22Rv1 (cell line): ENCODE data around the gene SCARF2.

ENCODE experiments used
- H3K27ac ChIP-seq: fragments of 450-650 bp; 2 replicates; pipeline ENCODE4 v1.5.1; 2017
- ZFX ChIP-seq: fragments of 450-650 bp; IDR thresholded peaks from 2 replicates; pipeline ENCODE4 v1.6.1; 2017; ENCODE audit warnings: antibody characterized with exemption, borderline replicate concordance
- TF ChIP-seq, protein P1 (sequence below): fragments of 450-650 bp; IDR thresholded peaks from 2 replicates; pipeline ENCODE4 v1.5.1; 2017; ENCODE audit warnings: mild to moderate bottlenecking

Gene SCARF2

DNA sequence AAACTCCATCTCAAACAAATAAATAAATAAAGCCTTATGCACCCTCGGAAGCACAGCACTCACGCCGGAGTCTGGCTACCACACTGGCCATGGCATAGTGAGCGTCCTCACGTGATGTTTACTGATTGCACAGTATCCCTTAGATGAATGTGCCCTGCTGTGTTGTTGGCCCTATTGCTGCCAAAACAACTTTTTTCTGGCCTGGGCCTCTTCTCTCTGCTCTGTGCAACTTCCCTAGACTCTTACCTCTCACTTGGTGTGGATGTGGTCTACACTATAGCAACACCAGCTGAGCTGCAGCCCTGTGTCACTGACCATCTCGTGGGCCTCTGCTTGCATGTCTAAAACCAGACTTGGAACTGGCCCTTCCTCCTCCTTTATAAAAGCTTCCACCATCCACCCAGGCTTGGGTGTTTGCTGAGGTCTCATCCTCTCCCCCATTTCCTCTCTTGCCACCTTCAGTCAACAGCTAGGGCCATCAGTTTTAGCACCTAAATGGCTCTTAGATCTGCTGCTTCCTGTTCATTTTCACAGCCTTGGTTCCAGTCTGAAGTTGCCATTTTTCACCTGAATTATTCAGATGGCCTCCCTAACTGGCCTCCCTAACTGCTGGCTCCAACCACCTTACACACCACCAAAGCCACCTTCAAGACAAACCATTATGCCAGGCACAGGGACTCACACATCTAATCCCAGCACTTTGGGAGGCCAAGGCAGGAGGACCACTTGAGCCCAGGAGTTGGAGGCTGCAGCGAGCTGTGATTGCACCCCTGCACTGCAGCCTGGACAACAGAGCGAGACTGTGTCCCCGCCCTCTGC is 34.5 kb downstream of the SCARF2 start:
- no peak for TF ChIP-seq ZFX
- TF ChIP-seq, protein P1, sequence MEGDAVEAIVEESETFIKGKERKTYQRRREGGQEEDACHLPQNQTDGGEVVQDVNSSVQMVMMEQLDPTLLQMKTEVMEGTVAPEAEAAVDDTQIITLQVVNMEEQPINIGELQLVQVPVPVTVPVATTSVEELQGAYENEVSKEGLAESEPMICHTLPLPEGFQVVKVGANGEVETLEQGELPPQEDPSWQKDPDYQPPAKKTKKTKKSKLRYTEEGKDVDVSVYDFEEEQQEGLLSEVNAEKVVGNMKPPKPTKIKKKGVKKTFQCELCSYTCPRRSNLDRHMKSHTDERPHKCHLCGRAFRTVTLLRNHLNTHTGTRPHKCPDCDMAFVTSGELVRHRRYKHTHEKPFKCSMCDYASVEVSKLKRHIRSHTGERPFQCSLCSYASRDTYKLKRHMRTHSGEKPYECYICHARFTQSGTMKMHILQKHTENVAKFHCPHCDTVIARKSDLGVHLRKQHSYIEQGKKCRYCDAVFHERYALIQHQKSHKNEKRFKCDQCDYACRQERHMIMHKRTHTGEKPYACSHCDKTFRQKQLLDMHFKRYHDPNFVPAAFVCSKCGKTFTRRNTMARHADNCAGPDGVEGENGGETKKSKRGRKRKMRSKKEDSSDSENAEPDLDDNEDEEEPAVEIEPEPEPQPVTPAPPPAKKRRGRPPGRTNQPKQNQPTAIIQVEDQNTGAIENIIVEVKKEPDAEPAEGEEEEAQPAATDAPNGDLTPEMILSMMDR: no peak
- H3K27ac ChIP-seq: no peak overlapping the region

DNA sequence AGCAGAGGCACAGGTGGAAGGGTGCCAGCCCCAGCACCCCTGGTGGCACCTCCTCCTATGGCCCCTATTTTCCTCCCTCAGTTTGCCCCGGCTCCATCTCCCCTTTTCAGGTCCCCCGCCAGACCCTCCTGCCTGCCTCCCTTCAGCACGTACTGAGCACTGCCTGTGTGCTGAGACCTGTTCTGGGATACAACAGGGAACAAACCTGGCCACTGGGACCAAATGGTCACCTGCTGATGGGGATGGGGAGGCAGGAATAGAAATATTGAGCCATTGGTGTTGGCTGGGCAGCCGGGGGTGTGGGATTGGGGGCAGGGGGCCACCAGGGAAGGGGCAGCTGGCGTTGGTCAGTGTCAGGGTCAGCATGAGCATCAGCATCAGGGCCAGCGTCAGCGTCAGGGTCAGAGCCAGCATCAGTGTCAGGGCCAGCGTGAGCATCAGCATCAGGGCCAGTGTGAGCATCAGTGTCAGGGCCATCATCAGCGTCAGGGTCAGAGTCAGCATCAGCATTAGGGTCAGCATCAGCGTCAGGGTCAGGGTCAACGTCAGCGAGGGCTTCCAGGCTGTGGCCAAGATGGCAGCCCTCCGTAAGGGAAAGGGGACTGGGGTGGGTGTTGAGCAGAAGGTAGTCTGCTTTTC is 36.1 kb downstream of the SCARF2 start:
- H3K27ac ChIP-seq: no peak overlapping the region
- TF ChIP-seq, protein P1: no peak
- no peak for TF ChIP-seq ZFX

DNA sequence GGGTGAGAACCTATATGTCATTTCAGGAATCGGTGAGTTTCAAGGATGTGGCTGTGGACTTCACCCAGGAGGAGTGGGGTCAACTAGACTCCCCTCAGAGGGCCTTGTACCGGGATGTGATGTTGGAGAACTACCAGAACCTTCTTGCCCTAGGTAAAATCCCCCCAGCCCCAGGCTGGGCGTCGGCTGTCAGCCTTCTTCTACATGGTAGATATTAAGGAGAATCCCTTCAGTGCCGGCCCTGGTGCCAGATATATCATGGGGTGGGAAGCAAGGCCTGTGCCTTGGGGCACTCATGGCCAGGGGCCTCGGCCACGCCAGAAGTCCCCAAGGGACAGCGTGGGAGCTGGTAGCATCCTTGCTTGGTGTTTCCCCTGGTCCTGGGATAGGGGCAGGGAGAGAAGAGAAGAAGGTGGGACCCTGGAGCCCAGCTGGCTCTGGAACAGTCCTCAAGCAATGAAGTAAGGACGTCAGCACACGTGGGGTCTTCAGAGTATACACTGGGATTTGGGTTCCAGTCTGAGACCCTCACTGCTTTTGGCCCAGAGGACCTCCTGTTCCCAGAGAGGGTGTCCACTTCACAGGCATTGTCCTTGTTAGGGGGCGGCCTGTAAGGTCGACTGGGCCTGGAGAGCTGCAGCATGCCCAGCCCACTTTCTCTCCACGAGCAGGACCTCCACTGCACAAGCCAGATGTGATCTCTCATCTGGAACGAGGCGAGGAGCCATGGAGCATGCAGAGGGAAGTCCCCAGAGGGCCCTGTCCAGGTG is 36.8 kb downstream of the SCARF2 start:
- no peak for TF ChIP-seq ZFX
- TF ChIP-seq, protein P1: no peak
- H3K27ac ChIP-seq: no peak overlapping the region

DNA sequence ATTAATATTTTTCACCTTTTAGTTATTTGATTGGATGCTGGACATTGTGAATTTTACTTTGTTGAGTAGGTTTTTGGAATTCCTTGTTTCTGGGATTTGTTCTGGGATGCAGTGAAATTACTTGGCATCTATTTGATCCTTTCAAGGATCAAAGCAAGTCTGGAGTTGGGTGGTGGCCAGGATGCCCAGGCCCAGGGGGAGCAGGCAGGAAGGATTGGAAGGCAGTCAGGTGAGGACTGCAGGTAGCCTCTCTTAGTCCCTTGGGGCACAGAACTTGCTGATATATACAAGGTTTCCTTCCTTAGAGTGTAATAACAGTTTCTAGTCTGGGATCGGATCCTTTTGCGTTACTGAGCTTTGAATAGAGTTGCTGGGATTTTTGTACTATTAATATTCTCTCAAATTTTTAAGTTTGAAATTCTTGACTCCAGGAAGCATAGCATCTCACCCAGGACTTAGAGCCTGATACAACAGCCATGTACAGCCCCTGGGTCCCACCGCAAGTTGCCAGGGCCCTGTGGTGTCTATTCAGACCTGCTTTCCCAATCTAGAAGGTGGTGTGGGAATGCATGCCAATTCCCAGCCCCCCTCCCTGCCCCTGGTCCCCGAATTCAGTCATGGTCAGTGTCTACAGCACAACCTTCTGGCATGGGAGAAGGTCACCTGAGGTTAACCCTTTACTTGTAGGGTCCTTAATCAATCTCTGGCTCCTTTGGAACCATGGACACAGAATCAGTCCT is 37.6 kb downstream of the SCARF2 start:
- TF ChIP-seq ZFX: no peak
- TF ChIP-seq, protein P1: no peak
- H3K27ac ChIP-seq: no peak overlapping the region

DNA sequence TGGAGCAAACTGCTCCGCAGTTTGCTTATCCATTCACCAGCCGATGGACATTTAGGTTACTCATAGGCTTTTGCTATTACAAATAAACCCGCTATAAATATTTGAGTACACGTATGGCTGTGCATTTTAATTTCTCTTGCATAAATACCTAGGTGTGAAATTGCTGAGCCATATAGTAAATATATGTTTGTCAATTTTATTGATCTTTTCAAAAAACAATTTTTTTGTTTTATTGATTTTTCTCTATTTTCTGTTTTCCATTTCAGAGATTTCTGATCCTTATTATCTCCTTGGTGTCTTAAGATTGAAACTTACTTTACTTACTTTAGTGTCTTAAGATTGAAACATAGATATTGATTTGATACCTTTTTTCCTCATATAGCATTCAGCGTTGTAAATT is 39.2 kb downstream of the SCARF2 start:
- no peak overlapping the region for H3K27ac ChIP-seq
- TF ChIP-seq ZFX: no peak
- TF ChIP-seq, protein P1: no peak

DNA sequence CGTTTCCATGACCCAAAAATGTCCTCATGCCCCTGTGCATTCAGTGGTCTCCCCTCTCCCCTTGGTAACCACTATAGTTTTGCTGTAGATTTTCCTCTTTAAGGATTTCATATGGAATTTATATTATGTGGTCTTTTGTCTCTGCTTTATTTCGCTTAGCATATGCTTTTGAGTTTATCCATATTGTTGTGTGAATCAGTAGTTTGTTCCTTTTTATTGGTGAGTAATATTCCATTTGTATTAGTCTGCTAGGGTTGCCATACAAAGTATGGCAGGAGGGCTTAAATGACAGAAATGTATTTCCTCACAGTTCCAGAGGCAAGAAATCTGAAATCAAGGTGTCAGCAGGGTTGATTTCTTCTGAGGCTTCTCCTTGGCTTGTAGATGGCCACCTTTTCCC is 40.1 kb downstream of the SCARF2 start:
- no peak for TF ChIP-seq ZFX
- TF ChIP-seq, protein P1: no peak

More for the DNA sequence above, 40.1 kb downstream of the SCARF2 start:
- H3K27ac ChIP-seq: no peak overlapping the region
